IMR-90 (cell line): ENCODE results near the gene IQGAP2.

Source experiments
- BHLHE40 ChIP-seq: fragments of 150-350 bp; IDR thresholded peaks from 2 replicates; pipeline ENCODE4 v1.6.1; 2016; ENCODE audit warnings: mild to moderate bottlenecking, low read depth, low read length
- TF ChIP-seq, protein P1 (sequence below): conservative IDR thresholded peaks from 2 replicates; pipeline ENCODE4 v1.5.1; 2012; ENCODE audit warnings: mild to moderate bottlenecking, low read depth, low read length, improper control_type of control experiment

- TF ChIP-seq BHLHE40, result no peak
- TF ChIP-seq, protein P1, sequence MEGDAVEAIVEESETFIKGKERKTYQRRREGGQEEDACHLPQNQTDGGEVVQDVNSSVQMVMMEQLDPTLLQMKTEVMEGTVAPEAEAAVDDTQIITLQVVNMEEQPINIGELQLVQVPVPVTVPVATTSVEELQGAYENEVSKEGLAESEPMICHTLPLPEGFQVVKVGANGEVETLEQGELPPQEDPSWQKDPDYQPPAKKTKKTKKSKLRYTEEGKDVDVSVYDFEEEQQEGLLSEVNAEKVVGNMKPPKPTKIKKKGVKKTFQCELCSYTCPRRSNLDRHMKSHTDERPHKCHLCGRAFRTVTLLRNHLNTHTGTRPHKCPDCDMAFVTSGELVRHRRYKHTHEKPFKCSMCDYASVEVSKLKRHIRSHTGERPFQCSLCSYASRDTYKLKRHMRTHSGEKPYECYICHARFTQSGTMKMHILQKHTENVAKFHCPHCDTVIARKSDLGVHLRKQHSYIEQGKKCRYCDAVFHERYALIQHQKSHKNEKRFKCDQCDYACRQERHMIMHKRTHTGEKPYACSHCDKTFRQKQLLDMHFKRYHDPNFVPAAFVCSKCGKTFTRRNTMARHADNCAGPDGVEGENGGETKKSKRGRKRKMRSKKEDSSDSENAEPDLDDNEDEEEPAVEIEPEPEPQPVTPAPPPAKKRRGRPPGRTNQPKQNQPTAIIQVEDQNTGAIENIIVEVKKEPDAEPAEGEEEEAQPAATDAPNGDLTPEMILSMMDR, result no peak
These were observed 354.0 kb downstream of the IQGAP2 start for GRCh38 chr5:76757049-76757448.
